Trophoblast cell (in vitro differentiated cells and primary cell): ENCODE results near the gene ORAI2.
A peak's percentile ranks its signal among the peaks of the same experiment; 100 is the strongest.

Experiments
- DNase-seq, 2 donors: peaks; one replicate each; pipeline ENCODE4 v3.0.0-alpha.2; 2016
- H2AFZ ChIP-seq: 2 replicates; pipeline ENCODE4 v1.6.1; 2013; ENCODE audit warnings: low read length, moderate library complexity, mild to moderate bottlenecking; ENCODE audit not compliant: insufficient read depth, poor library complexity
- H2AK5ac ChIP-seq: 2 replicates; pipeline ENCODE4 v1.6.1; 2013; ENCODE audit warnings: mild to moderate bottlenecking, low read length
- H2BK120ac ChIP-seq: 2 replicates; pipeline ENCODE4 v1.6.1; 2013; ENCODE audit warnings: low read length, mild to moderate bottlenecking, moderate library complexity; ENCODE audit not compliant: insufficient read depth, poor library complexity
- H2BK12ac ChIP-seq: 2 replicates; pipeline ENCODE4 v1.6.1; 2013; ENCODE audit warnings: mild to moderate bottlenecking, low read length, moderate library complexity
- H2BK5ac ChIP-seq: 2 replicates; pipeline ENCODE4 v1.6.1; 2013; ENCODE audit warnings: low read length, low read depth, moderate library complexity, mild to moderate bottlenecking; ENCODE audit not compliant: poor library complexity
- H3K14ac ChIP-seq: 2 replicates; pipeline ENCODE4 v1.6.1; 2013; ENCODE audit warnings: mild to moderate bottlenecking, low read length
- H3K18ac ChIP-seq: 2 replicates; pipeline ENCODE4 v1.6.1; 2013; ENCODE audit warnings: mild to moderate bottlenecking, low read length
- H3K23ac ChIP-seq: 2 replicates; pipeline ENCODE4 v1.6.1; 2013; ENCODE audit warnings: low read length
- H3K27ac ChIP-seq: 2 replicates; pipeline ENCODE4 v1.5.1; 2013; ENCODE audit warnings: low read depth, mild to moderate bottlenecking, inconsistent platforms, low read length, moderate library complexity
- H3K27me3 ChIP-seq: 2 replicates; pipeline ENCODE4 v1.6.1; 2013; ENCODE audit warnings: inconsistent platforms, mild to moderate bottlenecking, low read length, moderate library complexity; ENCODE audit not compliant: insufficient read depth
- H3K36me3 ChIP-seq, 2 experiments: 1 replicate in 1 of 2; 2 replicates in 1 of 2; pipeline ENCODE4 v1.6.1; 2013; ENCODE audit warnings: low read length in 2 of 2, mild to moderate bottlenecking in 2 of 2, moderate library complexity in 1 of 2; ENCODE audit not compliant: insufficient read depth in 2 of 2, control insufficient read depth in 1 of 2
- H3K4ac ChIP-seq: 2 replicates; pipeline ENCODE4 v1.6.1; 2013; ENCODE audit warnings: low read depth, mild to moderate bottlenecking, low read length, moderate library complexity
- H3K4me1 ChIP-seq, 2 experiments: 1 replicate in 1 of 2; 2 replicates in 1 of 2; pipeline ENCODE4 v1.6.1; 2013; ENCODE audit warnings: low read length in 2 of 2, mild to moderate bottlenecking in 2 of 2, moderate library complexity in 1 of 2; ENCODE audit not compliant: insufficient read depth in 2 of 2, control insufficient read depth in 1 of 2
- H3K4me2 ChIP-seq: 2 replicates; pipeline ENCODE4 v1.6.1; 2013; ENCODE audit warnings: inconsistent platforms, mild to moderate bottlenecking, low read length, moderate library complexity
- H3K4me3 ChIP-seq: 2 replicates; pipeline ENCODE4 v1.5.1; 2013; ENCODE audit warnings: mild to moderate bottlenecking, low read depth, low read length, inconsistent platforms
- H3K79me1 ChIP-seq: one replicate; pipeline ENCODE4 v1.6.1; 2013; ENCODE audit warnings: low read length
- H3K79me2 ChIP-seq: 2 replicates; pipeline ENCODE4 v1.6.1; 2013; ENCODE audit warnings: low read length, mild to moderate bottlenecking; ENCODE audit not compliant: control insufficient read depth, insufficient read depth, poor library complexity
- H3K9ac ChIP-seq: 2 replicates; pipeline ENCODE4 v1.6.1; 2013; ENCODE audit warnings: mild to moderate bottlenecking, low read length
- H3K9me3 ChIP-seq: 2 replicates; pipeline ENCODE4 v1.6.1; 2013; ENCODE audit warnings: low read depth, mild to moderate bottlenecking, control low read depth, inconsistent platforms, low read length; ENCODE audit not compliant: insufficient read depth
- H4K12ac ChIP-seq: 2 replicates; pipeline ENCODE4 v1.6.1; 2013; ENCODE audit warnings: low read depth, mild to moderate bottlenecking, low read length, moderate library complexity
- H4K8ac ChIP-seq: 2 replicates; pipeline ENCODE4 v1.6.1; 2013; ENCODE audit warnings: low read depth, mild to moderate bottlenecking, low read length, moderate library complexity
- H4K91ac ChIP-seq: one replicate; pipeline ENCODE4 v1.6.1; 2013; ENCODE audit warnings: low read depth, mild to moderate bottlenecking, low read length, moderate library complexity
- WGBS: extraction: QIAGEN DNeasy Blood & Tissue Kit; methylation state at CpG from one replicate; pipeline ENCODE4 v1.1.7; 2013; ENCODE audit warnings: missing lambda C conversion rate; ENCODE audit not compliant: insufficient read length, insufficient coverage; ENCODE audit errors: extremely low coverage; 5-methylcytosine and 5-hydroxymethylcytosine counted together

ORAI2 gene

GRCh38 chr7:102396710-102397019 is 36.7 kb upstream of the ORAI2 start:
- Histone ChIP-seq H3K9me3 (no peaks in the 10 kb centered on the region), H3K14ac (peak overlapping the region; percentile 85), H3K4ac (peak overlapping the region; percentile 66), H3K27me3 (no peaks in the 10 kb centered on the region), H2AK5ac (peak overlapping the region; percentile 17), H3K36me3 (peaks cover 23% of the 10 kb centered on the region in 2 experiments), H2AFZ (no peak overlapping the region), H4K8ac (peak overlapping the region; percentile 78), H4K91ac (peak overlapping the region; percentile 52), H2BK5ac (peak overlapping the region; percentile 27), H3K4me2 (peak overlapping the region; percentile 81), H3K4me1 (peaks cover 6 to 9% of the 10 kb centered on the region in 2 experiments), H4K12ac (peak overlapping the region; percentile 22), H3K9ac (peak overlapping the region; percentile 85), H3K27ac (peak overlapping the region; percentile 62), H3K18ac (peak overlapping the region; percentile 47), H3K23ac (no peak overlapping the region), H3K79me2 (peaks cover 8% of the 10 kb centered on the region), H3K79me1 (peaks cover 19% of the 10 kb centered on the region), H2BK120ac (peak overlapping the region; percentile 21), H3K4me3 (peak overlapping the region; percentile 87), H2BK12ac (no peak overlapping the region)
- no CpG with 5 or more reads among the region's 12 CpGs for WGBS
- no peak for DNase-seq

- H2BK5ac ChIP-seq: no peak overlapping the region
- H3K4me1 ChIP-seq: peaks cover 3% of the 10 kb centered on the region in 2 experiments
- no peak overlapping the region for H3K4me2 ChIP-seq
- no peak overlapping the region for H2AFZ ChIP-seq
- H3K27ac ChIP-seq: no peak overlapping the region
- H2BK120ac ChIP-seq: no peak overlapping the region
- H4K8ac ChIP-seq: no peak overlapping the region
- H2BK12ac ChIP-seq: no peak overlapping the region
- H3K9ac ChIP-seq: no peak overlapping the region
- peaks cover 13% of the 10 kb centered on the region for H3K79me1 ChIP-seq
- no peak for DNase-seq
- no peak overlapping the region for H3K23ac ChIP-seq
- no peak overlapping the region for H3K4ac ChIP-seq
- no peaks in the 10 kb centered on the region for H3K9me3 ChIP-seq
- H2AK5ac ChIP-seq: no peak overlapping the region
- no CpG with 5 or more reads among the region's 8 CpGs for WGBS
- H3K27me3 ChIP-seq: no peaks in the 10 kb centered on the region
- no peak overlapping the region for H3K4me3 ChIP-seq
- H3K79me2 ChIP-seq: peaks cover 8% of the 10 kb centered on the region
- no peak overlapping the region for H4K12ac ChIP-seq
- no peak overlapping the region for H3K14ac ChIP-seq
- H3K18ac ChIP-seq: no peak overlapping the region
- peaks cover 34% of the 10 kb centered on the region in 2 experiments for H3K36me3 ChIP-seq
- no peak overlapping the region for H4K91ac ChIP-seq
Observed at GRCh38 chr7:102398543-102398942, 34.8 kb upstream of the ORAI2 start.

GRCh38 chr7:102400360-102400759 is 33.0 kb upstream of the ORAI2 start:
- Histone ChIP-seq H3K4me2 (no peak overlapping the region), H3K14ac (no peak overlapping the region), H3K27me3 (no peaks in the 10 kb centered on the region), H3K9ac (no peak overlapping the region), H2BK120ac (no peak overlapping the region), H3K79me1 (peaks cover 8% of the 10 kb centered on the region), H3K79me2 (peaks cover 8% of the 10 kb centered on the region), H4K12ac (no peak overlapping the region), H3K18ac (no peak overlapping the region), H3K23ac (no peak overlapping the region), H4K8ac (no peak overlapping the region), H2BK5ac (no peak overlapping the region), H2AFZ (no peak overlapping the region), H2BK12ac (no peak overlapping the region), H3K4ac (no peak overlapping the region), H3K4me1 (peaks cover 3% of the 10 kb centered on the region in 2 experiments), H3K4me3 (no peak overlapping the region), H3K36me3 (peaks cover 42 to 43% of the 10 kb centered on the region in 2 experiments), H4K91ac (no peak overlapping the region), H2AK5ac (no peak overlapping the region), H3K9me3 (no peaks in the 10 kb centered on the region), H3K27ac (no peak overlapping the region)
- WGBS: no CpG with 5 or more reads among the region's 5 CpGs
- DNase-seq: no peak

GRCh38 chr7:102403563-102403962 is 29.8 kb upstream of the ORAI2 start:
- Histone ChIP-seq H3K4ac (no peak overlapping the region), H3K23ac (no peak overlapping the region), H2BK12ac (no peak overlapping the region), H3K4me1 (no peaks in the 10 kb centered on the region), H4K91ac (no peak overlapping the region), H3K9me3 (no peaks in the 10 kb centered on the region), H3K4me2 (no peak overlapping the region), H3K14ac (no peak overlapping the region), H3K79me2 (no peaks in the 10 kb centered on the region), H3K27me3 (no peaks in the 10 kb centered on the region), H3K4me3 (no peak overlapping the region), H3K18ac (no peak overlapping the region), H4K8ac (no peak overlapping the region), H2BK5ac (no peak overlapping the region), H3K36me3 (peaks cover 62 to 70% of the 10 kb centered on the region in 2 experiments), H3K79me1 (no peaks in the 10 kb centered on the region), H2AFZ (no peak overlapping the region), H4K12ac (no peak overlapping the region), H2BK120ac (no peak overlapping the region), H2AK5ac (no peak overlapping the region), H3K27ac (no peak overlapping the region), H3K9ac (no peak overlapping the region)
- peak in 1 of 2 donors; percentile 6 for DNase-seq
- no CpG with 5 or more reads among the region's 3 CpGs for WGBS
